Measurements from ENCODE around the gene ABAT.

The ABAT gene

GRCh38 chr16:8679151-8679550 lies 4.7 kb downstream of the ABAT start:
- no peak overlapping the region for H3K4me3 ChIP-seq (ENCODE audit: low read depth, low read length)
- DNase-seq (ENCODE audit: low read depth): no peak
- TF ChIP-seq CTCF (IDR thresholded peaks at IDR 0.05; ENCODE audit: low read depth, low read length, missing control alignments): no peak

- DNase-seq (ENCODE audit: low read depth): no peak
- no peak overlapping the region for H3K4me3 ChIP-seq (ENCODE audit: low read depth, low read length)
- TF ChIP-seq CTCF (IDR thresholded peaks at IDR 0.05; ENCODE audit: low read depth, low read length, missing control alignments): no peak
Observed at GRCh38 chr16:8682551-8683259, 8.3 kb downstream of the ABAT start.

- DNase-seq (ENCODE audit: low read depth): no peak
- TF ChIP-seq CTCF (IDR thresholded peaks at IDR 0.05; ENCODE audit: low read depth, low read length, missing control alignments): no peak
- H3K4me3 ChIP-seq (ENCODE audit: low read depth, low read length): no peak overlapping the region
Observed at GRCh38 chr16:8683640-8684039, 9.2 kb downstream of the ABAT start.

- no peak overlapping the region for H3K4me3 ChIP-seq (ENCODE audit: low read depth, low read length)
- no peak for DNase-seq (ENCODE audit: low read depth)
- no peak for TF ChIP-seq CTCF (IDR thresholded peaks at IDR 0.05; ENCODE audit: low read depth, low read length, missing control alignments)
Observed at GRCh38 chr16:8685617-8686016, 11.2 kb downstream of the ABAT start.

GRCh38 chr16:8686031-8686621 lies 11.7 kb downstream of the ABAT start:
- H3K4me3 ChIP-seq (ENCODE audit: low read depth, low read length): no peak overlapping the region
- no peak for TF ChIP-seq CTCF (IDR thresholded peaks at IDR 0.05; ENCODE audit: low read depth, low read length, missing control alignments)
- no peak for DNase-seq (ENCODE audit: low read depth)

- TF ChIP-seq CTCF (IDR thresholded peaks at IDR 0.05; ENCODE audit: low read depth, low read length, missing control alignments): no peak
- no peak overlapping the region for H3K4me3 ChIP-seq (ENCODE audit: low read depth, low read length)
- no peak for DNase-seq (ENCODE audit: low read depth)
Observed at GRCh38 chr16:8686879-8687278, 12.5 kb downstream of the ABAT start.

GRCh38 chr16:8689686-8690085 lies 15.3 kb downstream of the ABAT start:
- TF ChIP-seq CTCF (IDR thresholded peaks at IDR 0.05; ENCODE audit: low read depth, low read length, missing control alignments): no peak

More at GRCh38 chr16:8689686-8690085, 15.3 kb downstream of the ABAT start:
- H3K4me3 ChIP-seq (ENCODE audit: low read depth, low read length): no peak overlapping the region
- DNase-seq (ENCODE audit: low read depth): no peak
